ENCODE results near the gene TENM4.

DNA sequence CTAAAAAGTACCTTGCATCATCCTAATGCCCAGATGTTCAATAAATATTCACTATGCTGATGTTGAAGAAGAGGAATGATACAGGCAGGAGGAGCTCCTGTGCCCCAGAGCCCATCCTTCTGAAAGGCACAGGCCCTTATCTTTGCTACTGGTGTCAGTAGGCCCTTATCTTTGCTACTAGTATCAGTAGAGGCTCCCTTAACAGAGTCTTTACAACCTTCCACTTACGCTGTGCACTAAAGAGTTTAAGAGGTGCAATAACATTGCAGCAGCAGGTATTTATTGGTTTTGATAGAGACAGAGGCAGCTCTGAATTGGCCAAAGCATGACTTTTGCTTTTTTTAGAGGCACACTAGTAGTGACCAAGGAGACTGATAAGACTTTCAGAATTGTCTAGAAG lies 174.4 kb downstream of the TENM4 start:
- no peak for TF ChIP-seq POLR2A (IDR thresholded peaks at IDR 0.05)
- TF ChIP-seq, protein P1, sequence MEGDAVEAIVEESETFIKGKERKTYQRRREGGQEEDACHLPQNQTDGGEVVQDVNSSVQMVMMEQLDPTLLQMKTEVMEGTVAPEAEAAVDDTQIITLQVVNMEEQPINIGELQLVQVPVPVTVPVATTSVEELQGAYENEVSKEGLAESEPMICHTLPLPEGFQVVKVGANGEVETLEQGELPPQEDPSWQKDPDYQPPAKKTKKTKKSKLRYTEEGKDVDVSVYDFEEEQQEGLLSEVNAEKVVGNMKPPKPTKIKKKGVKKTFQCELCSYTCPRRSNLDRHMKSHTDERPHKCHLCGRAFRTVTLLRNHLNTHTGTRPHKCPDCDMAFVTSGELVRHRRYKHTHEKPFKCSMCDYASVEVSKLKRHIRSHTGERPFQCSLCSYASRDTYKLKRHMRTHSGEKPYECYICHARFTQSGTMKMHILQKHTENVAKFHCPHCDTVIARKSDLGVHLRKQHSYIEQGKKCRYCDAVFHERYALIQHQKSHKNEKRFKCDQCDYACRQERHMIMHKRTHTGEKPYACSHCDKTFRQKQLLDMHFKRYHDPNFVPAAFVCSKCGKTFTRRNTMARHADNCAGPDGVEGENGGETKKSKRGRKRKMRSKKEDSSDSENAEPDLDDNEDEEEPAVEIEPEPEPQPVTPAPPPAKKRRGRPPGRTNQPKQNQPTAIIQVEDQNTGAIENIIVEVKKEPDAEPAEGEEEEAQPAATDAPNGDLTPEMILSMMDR (IDR thresholded peaks at IDR 0.05) = no peak
